Thoracic aorta (tissue), 2 donors: ENCODE results near the gene COLGALT1. TPM values are rescaled to one million over a fixed set of nuclear protein-coding genes. Genes with fewer than 3 reads are reported as not detected.

Source experiments
- ATAC-seq: fragments of 150-250 bp; one replicate; pipeline ENCODE4 v1.8.0; 2017; ENCODE audit warnings: low read depth; ENCODE audit not compliant: insufficient number of reproducible peaks, low FRiP score
- DNase-seq: peaks from one replicate; pipeline ENCODE4 v3.0.0-alpha.2; 2020; ENCODE audit warnings: low spot score
- H3K27ac ChIP-seq, 2 donors: fragments of 200-600 bp; sonication (generic); 1 replicate in 1 of 2; 2 replicates in 1 of 2; pipeline ENCODE4 v1.5.1; 2016; ENCODE audit warnings: mild to moderate bottlenecking in 2 of 2, moderate library complexity in 2 of 2
- H3K27me3 ChIP-seq: fragments of 200-600 bp; sonication (generic); replicated peaks from 2 replicates; pipeline ENCODE4 v1.6.0; 2016; ENCODE audit warnings: mild to moderate bottlenecking; ENCODE audit not compliant: insufficient read depth
- H3K36me3 ChIP-seq: fragments of 200-600 bp; sonication (generic); one replicate; pipeline ENCODE4 v1.5.1; 2016
- H3K4me1 ChIP-seq, 2 donors: fragments of 200-600 bp; sonication (generic); 1 replicate in 1 of 2; 2 replicates in 1 of 2; pipeline versions ENCODE4 v1.5.1 to v1.6.0; 2016; ENCODE audit warnings: low read depth in 2 of 2, mild to moderate bottlenecking in 1 of 2; ENCODE audit not compliant: control insufficient read depth in 1 of 2
- H3K4me3 ChIP-seq: fragments of 200-600 bp; sonication (generic); 2 replicates; pipeline ENCODE4 v1.5.1; 2016; ENCODE audit warnings: mild to moderate bottlenecking
- H3K9me3 ChIP-seq: fragments of 200-600 bp; sonication (generic); 2 replicates; pipeline ENCODE4 v1.5.1; 2016
- CTCF ChIP-seq: fragments of 200-600 bp; sonication (generic); IDR thresholded peaks from one replicate; pipeline ENCODE4 v1.5.1; 2019; ENCODE audit warnings: antibody characterized with exemption
- total RNA-seq, 2 donors: library from RNA; depleted of rRNA; stranded (reverse); fragments of >200 nt; gene quantifications; one replicate each; pipeline versions ENCODE4 v1.1.0 to v1.2.3, GENCODE V29; 2016

COLGALT1 gene
- total RNA-seq, 2 donors from 2014 or later, result 73.7 to 94.1 TPM

- Histone ChIP-seq H3K4me1 (no peaks in the 10 kb centered on the region), H3K36me3 (no peaks in the 10 kb centered on the region), H3K27me3 (no peaks in the 10 kb centered on the region), H3K4me3 (no peak overlapping the region), H3K9me3 (peaks cover 4% of the 10 kb centered on the region), H3K27ac (no peak overlapping the region)
- ATAC-seq, result no peak
- DNase-seq, result no peak
- TF ChIP-seq CTCF, result no peak
These were observed 26.8 kb upstream of the COLGALT1 start for GRCh38 chr19:17528610-17529009.

- no peak for DNase-seq
- no peak for TF ChIP-seq CTCF
- H3K36me3 ChIP-seq, result no peaks in the 10 kb centered on the region
- no peak overlapping the region for H3K4me3 ChIP-seq
- ATAC-seq, result no peak
- H3K9me3 ChIP-seq, result peaks cover 4% of the 10 kb centered on the region
- no peak overlapping the region for H3K27ac ChIP-seq
- no peaks in the 10 kb centered on the region for H3K4me1 ChIP-seq
- H3K27me3 ChIP-seq, result no peaks in the 10 kb centered on the region
These were observed 25.9 kb upstream of the COLGALT1 start for GRCh38 chr19:17529239-17530158.

GRCh38 chr19:17530586-17530985, 24.9 kb upstream of the COLGALT1 start:
- Histone ChIP-seq H3K9me3 (peaks cover 4% of the 10 kb centered on the region), H3K4me1 (no peaks in the 10 kb centered on the region), H3K4me3 (no peak overlapping the region), H3K36me3 (no peaks in the 10 kb centered on the region), H3K27ac (no peak overlapping the region), H3K27me3 (no peaks in the 10 kb centered on the region)
- TF ChIP-seq CTCF, result no peak
- no peak for DNase-seq
- no peak for ATAC-seq

GRCh38 chr19:17532116-17532515, 23.3 kb upstream of the COLGALT1 start:
- Histone ChIP-seq H3K4me1 (no peaks in the 10 kb centered on the region), H3K4me3 (no peak overlapping the region), H3K36me3 (no peaks in the 10 kb centered on the region), H3K9me3 (peaks cover 4% of the 10 kb centered on the region), H3K27me3 (no peaks in the 10 kb centered on the region), H3K27ac (no peak overlapping the region)
- TF ChIP-seq CTCF, result no peak
- no peak for ATAC-seq
- DNase-seq, result no peak

GRCh38 chr19:17532557-17532956, 22.9 kb upstream of the COLGALT1 start:
- ATAC-seq (no peak), DNase-seq (no peak)
- no peak for TF ChIP-seq CTCF
- Histone ChIP-seq H3K36me3 (no peaks in the 10 kb centered on the region), H3K27ac (no peak overlapping the region), H3K27me3 (no peaks in the 10 kb centered on the region), H3K4me3 (no peak overlapping the region), H3K4me1 (no peaks in the 10 kb centered on the region), H3K9me3 (peaks cover 4% of the 10 kb centered on the region)
